ENCODE data around the gene GPC6. TPM values are rescaled to one million over a fixed set of nuclear protein-coding genes. Genes with fewer than 3 reads are reported as not detected.
"Not testable (repeated sequence)": the region's sequence is repeated elsewhere in the genome, so short reads cannot be mapped to it uniquely, and the experiment has no call there.

GPC6 gene
- total RNA-seq, 2 donors from 2014 or later: 3.4 to 5.3 TPM

GRCh38 chr13:94343243-94343585 is 1116.6 kb downstream of the GPC6 start:
- no peaks in the 10 kb centered on the region for H3K9me3 ChIP-seq
- no peak overlapping the region for H3K4me3 ChIP-seq
- intact Hi-C loops (cut with DNase I): no loop called here
- H3K36me3 ChIP-seq: no peaks in the 10 kb centered on the region
- no peak for DNase-seq (ENCODE audit: low spot score)
- no peaks in the 10 kb centered on the region for H3K4me1 ChIP-seq (replicated peaks)
- WGBS: 54% methylated on average over 7 of the region's 7 CpGs
- TF ChIP-seq POLR2AphosphoS5 (IDR thresholded peaks at IDR 0.05) (peak; percentile 32), POLR2A (IDR thresholded peaks at IDR 0.05) (no peak)
- TF ChIP-seq, protein P1, sequence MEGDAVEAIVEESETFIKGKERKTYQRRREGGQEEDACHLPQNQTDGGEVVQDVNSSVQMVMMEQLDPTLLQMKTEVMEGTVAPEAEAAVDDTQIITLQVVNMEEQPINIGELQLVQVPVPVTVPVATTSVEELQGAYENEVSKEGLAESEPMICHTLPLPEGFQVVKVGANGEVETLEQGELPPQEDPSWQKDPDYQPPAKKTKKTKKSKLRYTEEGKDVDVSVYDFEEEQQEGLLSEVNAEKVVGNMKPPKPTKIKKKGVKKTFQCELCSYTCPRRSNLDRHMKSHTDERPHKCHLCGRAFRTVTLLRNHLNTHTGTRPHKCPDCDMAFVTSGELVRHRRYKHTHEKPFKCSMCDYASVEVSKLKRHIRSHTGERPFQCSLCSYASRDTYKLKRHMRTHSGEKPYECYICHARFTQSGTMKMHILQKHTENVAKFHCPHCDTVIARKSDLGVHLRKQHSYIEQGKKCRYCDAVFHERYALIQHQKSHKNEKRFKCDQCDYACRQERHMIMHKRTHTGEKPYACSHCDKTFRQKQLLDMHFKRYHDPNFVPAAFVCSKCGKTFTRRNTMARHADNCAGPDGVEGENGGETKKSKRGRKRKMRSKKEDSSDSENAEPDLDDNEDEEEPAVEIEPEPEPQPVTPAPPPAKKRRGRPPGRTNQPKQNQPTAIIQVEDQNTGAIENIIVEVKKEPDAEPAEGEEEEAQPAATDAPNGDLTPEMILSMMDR (IDR thresholded peaks at IDR 0.05): no peak
- peak overlapping the region; percentile 6 to 60 for H3K27ac ChIP-seq
- no peaks in the 10 kb centered on the region for H3K27me3 ChIP-seq (replicated peaks; ENCODE audit: insufficient read depth)

DNA sequence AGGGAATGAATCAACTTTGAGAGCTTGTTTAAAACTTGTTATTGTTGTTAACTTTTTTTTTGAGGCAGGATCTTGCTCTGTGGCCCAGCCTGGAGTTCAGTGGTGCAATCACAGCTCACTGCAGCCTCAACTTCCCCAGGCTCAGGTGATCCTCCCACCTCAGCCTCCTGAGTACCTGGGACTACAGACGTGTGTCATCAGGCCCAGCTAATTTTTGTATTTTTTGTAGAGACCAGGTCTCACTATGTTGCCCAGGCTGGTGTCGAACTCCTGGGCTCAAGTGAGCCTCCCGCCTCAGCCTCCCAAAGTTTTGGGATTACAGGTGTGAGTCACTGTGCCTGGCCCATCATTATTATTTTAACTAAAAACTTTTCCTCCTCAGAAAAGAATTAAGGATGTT is 1117.1 kb downstream of the GPC6 start:
- H3K27me3 ChIP-seq (replicated peaks; ENCODE audit: insufficient read depth); H3K36me3 ChIP-seq; DNase-seq (ENCODE audit: low spot score); H3K9me3 ChIP-seq; H3K4me1 ChIP-seq (replicated peaks); H3K4me3 ChIP-seq; intact Hi-C loops (cut with DNase I): not testable (repeated sequence)
- WGBS: 98% methylated on average over 3 of the region's 3 CpGs
- peak overlapping the region; percentile 30 to 60 for H3K27ac ChIP-seq

DNA sequence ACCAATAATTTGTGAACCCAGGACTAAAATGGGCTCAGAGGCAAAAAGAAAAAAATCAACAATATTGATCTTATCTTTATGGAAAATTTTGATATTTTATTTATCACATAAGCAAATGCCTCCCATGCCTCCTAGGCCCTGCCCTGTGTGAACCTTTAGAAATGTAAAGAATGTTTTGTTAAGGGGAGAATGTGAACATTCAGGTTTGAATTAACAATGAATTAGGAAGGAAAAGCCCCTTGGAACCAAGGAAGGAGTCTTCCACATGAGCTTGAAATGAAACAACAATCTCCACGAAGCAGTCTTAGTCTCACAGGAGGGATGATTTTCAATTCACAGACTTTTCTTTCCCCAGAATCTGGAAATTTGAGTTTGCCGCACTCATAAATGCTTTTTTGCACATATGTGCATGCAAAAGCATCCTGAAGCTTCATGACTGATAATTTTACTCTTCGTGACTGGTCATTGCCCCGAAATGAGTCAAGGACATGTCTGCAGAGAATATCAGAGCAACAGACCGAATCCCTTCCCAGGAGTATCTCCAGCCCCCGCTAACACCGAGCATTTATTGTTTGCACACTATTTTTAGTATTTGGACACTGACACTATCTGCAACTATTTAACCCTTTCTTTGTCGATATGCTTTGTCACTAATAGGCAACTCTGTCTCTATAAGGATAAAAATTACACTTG is 1117.7 kb downstream of the GPC6 start:
- Histone ChIP-seq H3K4me3 (no peak overlapping the region), H3K36me3 (no peaks in the 10 kb centered on the region), H3K9me3 (no peaks in the 10 kb centered on the region), H3K4me1 (replicated peaks) (no peaks in the 10 kb centered on the region), H3K27me3 (replicated peaks; ENCODE audit: insufficient read depth) (no peaks in the 10 kb centered on the region), H3K27ac (no peak overlapping the region)
- TF ChIP-seq POLR2AphosphoS5 (IDR thresholded peaks at IDR 0.05) (no peak), POLR2A (IDR thresholded peaks at IDR 0.05) (no peak)
- TF ChIP-seq, protein P1 (IDR thresholded peaks at IDR 0.05): no peak
- intact Hi-C loops (cut with DNase I): no loop called here
- DNase-seq (ENCODE audit: low spot score): no peak
- 29% methylated on average over 8 of the region's 8 CpGs for WGBS

DNA sequence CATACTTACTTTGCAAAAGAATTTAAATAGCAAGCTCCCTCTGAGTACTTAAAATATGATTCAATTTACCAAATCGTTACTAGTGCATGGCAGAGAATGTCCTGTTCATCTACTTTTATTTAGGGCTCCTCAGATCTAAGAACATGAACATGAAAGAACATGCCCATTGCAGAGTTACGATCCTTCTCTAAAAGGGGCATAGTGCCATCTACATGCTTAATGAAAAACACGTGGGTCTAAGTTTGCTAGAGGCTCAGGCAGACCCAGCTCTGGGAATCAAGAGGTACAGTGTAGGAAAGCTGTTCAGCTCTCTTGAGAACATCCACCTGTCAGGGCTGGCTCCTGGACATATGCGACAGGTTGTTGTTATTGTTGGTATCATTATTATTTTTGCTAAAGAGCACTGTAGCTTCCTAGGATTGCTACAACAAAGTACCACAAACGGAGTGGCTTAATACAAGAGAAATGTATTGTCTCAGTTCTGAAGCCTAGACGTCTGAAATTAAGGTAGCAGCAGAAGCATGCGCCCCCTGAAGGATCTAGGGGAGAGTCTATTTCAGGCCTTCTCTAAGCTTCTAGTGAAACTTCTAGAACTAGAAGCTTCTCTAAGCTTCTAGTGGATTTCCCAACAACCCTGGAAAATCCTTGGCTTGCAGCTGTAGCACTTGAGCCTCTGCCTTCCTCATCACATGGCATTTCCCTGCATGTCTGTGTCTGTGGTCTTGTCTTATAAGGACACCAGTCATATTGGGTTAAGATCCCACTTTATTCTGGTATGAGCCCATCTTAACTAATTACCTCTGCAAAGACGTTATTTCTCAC is 1119.0 kb downstream of the GPC6 start:
- Histone ChIP-seq H3K36me3 (no peaks in the 10 kb centered on the region), H3K27ac (no peak overlapping the region), H3K4me1 (replicated peaks) (no peaks in the 10 kb centered on the region), H3K9me3 (no peaks in the 10 kb centered on the region), H3K4me3 (no peak overlapping the region), H3K27me3 (replicated peaks; ENCODE audit: insufficient read depth) (no peaks in the 10 kb centered on the region)
- intact Hi-C loops (cut with DNase I): loop anchor here (5.0 kb wide), 1 partner anchor 1628 kb away; no protein-coding TSS in a partner anchor
- peak; percentile 37 for DNase-seq (ENCODE audit: low spot score)
- TF ChIP-seq, protein P1 (IDR thresholded peaks at IDR 0.05): no peak
- TF ChIP-seq POLR2AphosphoS5 (IDR thresholded peaks at IDR 0.05) (peak; percentile 52), POLR2A (IDR thresholded peaks at IDR 0.05) (no peak)
- 40% methylated on average over 8 of the region's 8 CpGs for WGBS

GRCh38 chr13:94346261-94347019 is 1119.8 kb downstream of the GPC6 start:
- Histone ChIP-seq H3K9me3 (no peaks in the 10 kb centered on the region), H3K4me1 (replicated peaks) (no peaks in the 10 kb centered on the region), H3K27me3 (replicated peaks; ENCODE audit: insufficient read depth) (no peaks in the 10 kb centered on the region), H3K36me3 (no peaks in the 10 kb centered on the region), H3K27ac (no peak overlapping the region), H3K4me3 (no peak overlapping the region)
- intact Hi-C loops (cut with DNase I): loop anchor here (5.0 kb wide), 1 partner anchor 1629 kb away; no protein-coding TSS in a partner anchor
- DNase-seq (ENCODE audit: low spot score): no peak
- 95% methylated on average over 13 of the region's 13 CpGs for WGBS
- TF ChIP-seq POLR2A (IDR thresholded peaks at IDR 0.05) (no peak), POLR2AphosphoS5 (IDR thresholded peaks at IDR 0.05) (no peak)
- TF ChIP-seq, protein P1 (IDR thresholded peaks at IDR 0.05): no peak
